MG63 (cell line): ENCODE data around the gene CCZ1. TPM values are rescaled to one million over a fixed set of nuclear protein-coding genes. Genes with fewer than 3 reads are reported as not detected.
"Not testable (repeated sequence)": the region's sequence is repeated elsewhere in the genome, so short reads cannot be mapped to it uniquely, and the experiment has no call there.

Source experiments
- DNase-seq: peaks from one replicate; pipeline ENCODE4 v3.0.0-alpha.2; 2020
- H3K27me3 ChIP-seq: fragments of 250-450 bp; sonication (Bioruptor Pico); 2 replicates; pipeline ENCODE4 v1.5.1; 2020; ENCODE audit warnings: mild to moderate bottlenecking, moderate library complexity
- H3K36me3 ChIP-seq: fragments of 250-450 bp; sonication (Bioruptor Pico); 2 replicates; pipeline ENCODE4 v1.5.1; 2020; ENCODE audit warnings: mild to moderate bottlenecking, moderate library complexity
- H3K4me3 ChIP-seq: fragments of 250-450 bp; sonication (Bioruptor Pico); 2 replicates; pipeline ENCODE4 v1.5.1; 2020; ENCODE audit warnings: mild to moderate bottlenecking, moderate library complexity
- H3K9me3 ChIP-seq: fragments of 250-450 bp; sonication (Bioruptor Pico); 2 replicates; pipeline ENCODE4 v1.5.1; 2020; ENCODE audit warnings: mild to moderate bottlenecking, moderate library complexity
- total RNA-seq: library from RNA; depleted of rRNA; stranded (reverse); fragments of >200 nt; shearing (Covaris generic); gene quantifications from 2 replicates; pipeline ENCODE4 v1.2.3, GENCODE V29; 2014; ENCODE audit warnings: low replicate concordance; rRNA removed

CCZ1 gene
- total RNA-seq: 60.6 and 112 TPM in 2 replicates

GRCh38 chr7:5898480-5899224 lies at the start of gene CCZ1:
Gene CCZ1, plus strand, starts transcription at chr7:5898733. Its CDS starts 67 bp downstream, at chr7:5898800.
- H3K4me3 ChIP-seq: peak within 1 kb of the TSS; percentile 38
- H3K36me3 ChIP-seq, H3K27me3 ChIP-seq, H3K9me3 ChIP-seq: not testable (repeated sequence)
- peak; percentile 65 for DNase-seq

- Histone ChIP-seq H3K36me3 (no peaks in the 10 kb centered on the region), H3K27me3 (no peaks in the 10 kb centered on the region), H3K9me3 (no peaks in the 10 kb centered on the region), H3K4me3 (no peak overlapping the region)
- no peak for DNase-seq
These were observed 47.6 kb upstream of the CCZ1 start for GRCh38 chr7:5850944-5851343.

GRCh38 chr7:5854738-5855137 lies 43.8 kb upstream of the CCZ1 start:
- no peak overlapping the region for H3K4me3 ChIP-seq
- H3K27me3 ChIP-seq: no peaks in the 10 kb centered on the region
- DNase-seq: no peak
- H3K36me3 ChIP-seq: no peaks in the 10 kb centered on the region
- H3K9me3 ChIP-seq: no peaks in the 10 kb centered on the region

- not testable (repeated sequence) for H3K36me3 ChIP-seq, H3K9me3 ChIP-seq, H3K4me3 ChIP-seq, H3K27me3 ChIP-seq, DNase-seq
These were observed 41.4 kb upstream of the CCZ1 start for GRCh38 chr7:5857041-5857575.

GRCh38 chr7:5858494-5858893 lies 40.0 kb upstream of the CCZ1 start:
- DNase-seq, H3K9me3 ChIP-seq, H3K27me3 ChIP-seq, H3K36me3 ChIP-seq, H3K4me3 ChIP-seq: not testable (repeated sequence)

- H3K9me3 ChIP-seq, H3K4me3 ChIP-seq, DNase-seq, H3K27me3 ChIP-seq, H3K36me3 ChIP-seq: not testable (repeated sequence)
These were observed 37.3 kb upstream of the CCZ1 start for GRCh38 chr7:5861281-5861680.

- not testable (repeated sequence) for H3K36me3 ChIP-seq, DNase-seq, H3K9me3 ChIP-seq, H3K27me3 ChIP-seq, H3K4me3 ChIP-seq
These were observed 35.7 kb upstream of the CCZ1 start for GRCh38 chr7:5862753-5863366.

- DNase-seq: not testable (repeated sequence)
These were observed 33.1 kb upstream of the CCZ1 start for GRCh38 chr7:5865279-5865931.

GRCh38 chr7:5867060-5867459 lies 31.5 kb upstream of the CCZ1 start:
- peaks cover 6% of the 10 kb centered on the region; the same call in 1 of the 2 replicates for H3K27me3 ChIP-seq
- DNase-seq: no peak
- H3K4me3 ChIP-seq: no peak overlapping the region
- no peaks in the 10 kb centered on the region for H3K36me3 ChIP-seq
- no peaks in the 10 kb centered on the region for H3K9me3 ChIP-seq

More at GRCh38 chr7:5865279-5865931, 33.1 kb upstream of the CCZ1 start:
- not testable (repeated sequence) for H3K4me3 ChIP-seq, H3K36me3 ChIP-seq, H3K9me3 ChIP-seq, H3K27me3 ChIP-seq

- not testable (repeated sequence) for H3K9me3 ChIP-seq, DNase-seq, H3K27me3 ChIP-seq, H3K4me3 ChIP-seq, H3K36me3 ChIP-seq
These were observed 29.6 kb upstream of the CCZ1 start for GRCh38 chr7:5868928-5869341.

GRCh38 chr7:5869691-5870090 lies 28.8 kb upstream of the CCZ1 start:
- no peak for DNase-seq
- H3K9me3 ChIP-seq: no peaks in the 10 kb centered on the region
- no peak overlapping the region for H3K4me3 ChIP-seq
- H3K27me3 ChIP-seq: peaks cover under 1% of the 10 kb centered on the region; the same call in 1 of the 2 replicates
- H3K36me3 ChIP-seq: no peaks in the 10 kb centered on the region

GRCh38 chr7:5870311-5870710 lies 28.2 kb upstream of the CCZ1 start:
- Histone ChIP-seq H3K9me3 (no peaks in the 10 kb centered on the region), H3K27me3 (no peaks in the 10 kb centered on the region), H3K4me3 (no peak overlapping the region), H3K36me3 (no peaks in the 10 kb centered on the region)
- no peak for DNase-seq

GRCh38 chr7:5872326-5872725 lies 26.2 kb upstream of the CCZ1 start:
- H3K27me3 ChIP-seq: no peaks in the 10 kb centered on the region
- no peak for DNase-seq

GRCh38 chr7:5879591-5879990 lies 18.9 kb upstream of the CCZ1 start:
- H3K36me3 ChIP-seq, H3K27me3 ChIP-seq, DNase-seq, H3K4me3 ChIP-seq, H3K9me3 ChIP-seq: not testable (repeated sequence)

More at GRCh38 chr7:5872326-5872725, 26.2 kb upstream of the CCZ1 start:
- no peaks in the 10 kb centered on the region for H3K9me3 ChIP-seq
- H3K36me3 ChIP-seq: no peaks in the 10 kb centered on the region
- no peak overlapping the region for H3K4me3 ChIP-seq

GRCh38 chr7:5880106-5880505 lies 18.4 kb upstream of the CCZ1 start:
- not testable (repeated sequence) for DNase-seq, H3K9me3 ChIP-seq, H3K4me3 ChIP-seq, H3K27me3 ChIP-seq, H3K36me3 ChIP-seq

GRCh38 chr7:5884431-5884830 lies 14.1 kb upstream of the CCZ1 start:
- not testable (repeated sequence) for DNase-seq, H3K36me3 ChIP-seq, H3K9me3 ChIP-seq, H3K4me3 ChIP-seq, H3K27me3 ChIP-seq

GRCh38 chr7:5888021-5888420 lies 10.5 kb upstream of the CCZ1 start:
- H3K4me3 ChIP-seq, H3K27me3 ChIP-seq, H3K36me3 ChIP-seq, DNase-seq, H3K9me3 ChIP-seq: not testable (repeated sequence)
